Stimulated activated CD4-positive, alpha-beta T cell treated with anti-CD3 and anti-CD28 coated beads, TNF-alpha, amount 100 ng/mL, for 1 hour (primary cell): Measurements from ENCODE around the gene TTLL11.

Experiments
- DNase-seq, 3 donors: peaks; one replicate each; pipeline ENCODE4 v3.0.0-alpha.2; 2020; ENCODE audit warnings: low read depth in 3 of 3, low spot score in 1 of 3

TTLL11 gene

GRCh38 chr9:121944711-121945191, 148.4 kb downstream of the TTLL11 start:
- DNase-seq, result no peak

DNA sequence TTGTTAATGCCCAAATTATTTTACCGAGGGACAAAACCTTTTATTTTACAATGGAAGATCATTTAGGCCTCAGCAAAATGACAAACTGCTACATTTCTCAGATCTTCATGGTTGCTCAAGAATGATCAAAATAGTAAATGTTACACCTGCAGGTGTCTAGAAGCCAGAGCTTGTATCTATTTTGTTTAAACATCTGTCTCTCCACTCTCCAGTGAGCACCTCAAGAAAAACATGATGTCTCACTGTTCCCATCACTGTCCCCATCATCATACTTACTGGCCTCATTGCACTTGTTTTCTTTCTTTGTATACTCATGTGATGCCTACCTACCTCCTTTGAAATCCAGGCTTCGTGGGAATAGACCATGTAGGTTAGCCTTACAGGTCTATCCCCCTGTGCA, 149.6 kb downstream of the TTLL11 start:
- DNase-seq, result no peak

- DNase-seq, result no peak
Measured at GRCh38 chr9:121942866-121943382, 150.2 kb downstream of the TTLL11 start.

- no peak for DNase-seq
Measured at GRCh38 chr9:121942313-121942712, 150.8 kb downstream of the TTLL11 start.

GRCh38 chr9:121939643-121940042, 153.5 kb downstream of the TTLL11 start:
- DNase-seq, result no peak

DNA sequence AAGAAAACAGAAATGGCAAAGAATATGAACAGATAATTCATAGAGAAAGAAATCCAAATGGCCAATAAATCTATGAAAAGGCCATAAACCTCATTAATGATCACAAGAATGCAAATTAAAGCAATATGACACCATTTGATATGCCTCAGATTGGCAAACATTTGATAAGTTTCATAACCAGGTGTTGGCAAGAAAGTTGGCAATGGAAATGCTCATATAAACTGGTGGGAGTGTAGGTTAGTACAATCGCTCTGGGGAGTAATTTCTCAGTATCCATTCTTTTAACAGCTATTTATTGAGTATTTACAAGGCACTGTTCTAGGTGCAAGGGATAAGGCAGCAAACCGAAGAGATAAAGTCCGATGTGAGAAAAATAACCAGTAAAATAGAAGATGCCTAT, 154.5 kb downstream of the TTLL11 start:
- DNase-seq, result no peak

GRCh38 chr9:121937240-121937639, 155.9 kb downstream of the TTLL11 start:
- DNase-seq, result no peak

GRCh38 chr9:121935739-121936138, 157.4 kb downstream of the TTLL11 start:
- no peak for DNase-seq

- DNase-seq, result no peak
Measured at GRCh38 chr9:121930956-121931355, 162.2 kb downstream of the TTLL11 start.

DNA sequence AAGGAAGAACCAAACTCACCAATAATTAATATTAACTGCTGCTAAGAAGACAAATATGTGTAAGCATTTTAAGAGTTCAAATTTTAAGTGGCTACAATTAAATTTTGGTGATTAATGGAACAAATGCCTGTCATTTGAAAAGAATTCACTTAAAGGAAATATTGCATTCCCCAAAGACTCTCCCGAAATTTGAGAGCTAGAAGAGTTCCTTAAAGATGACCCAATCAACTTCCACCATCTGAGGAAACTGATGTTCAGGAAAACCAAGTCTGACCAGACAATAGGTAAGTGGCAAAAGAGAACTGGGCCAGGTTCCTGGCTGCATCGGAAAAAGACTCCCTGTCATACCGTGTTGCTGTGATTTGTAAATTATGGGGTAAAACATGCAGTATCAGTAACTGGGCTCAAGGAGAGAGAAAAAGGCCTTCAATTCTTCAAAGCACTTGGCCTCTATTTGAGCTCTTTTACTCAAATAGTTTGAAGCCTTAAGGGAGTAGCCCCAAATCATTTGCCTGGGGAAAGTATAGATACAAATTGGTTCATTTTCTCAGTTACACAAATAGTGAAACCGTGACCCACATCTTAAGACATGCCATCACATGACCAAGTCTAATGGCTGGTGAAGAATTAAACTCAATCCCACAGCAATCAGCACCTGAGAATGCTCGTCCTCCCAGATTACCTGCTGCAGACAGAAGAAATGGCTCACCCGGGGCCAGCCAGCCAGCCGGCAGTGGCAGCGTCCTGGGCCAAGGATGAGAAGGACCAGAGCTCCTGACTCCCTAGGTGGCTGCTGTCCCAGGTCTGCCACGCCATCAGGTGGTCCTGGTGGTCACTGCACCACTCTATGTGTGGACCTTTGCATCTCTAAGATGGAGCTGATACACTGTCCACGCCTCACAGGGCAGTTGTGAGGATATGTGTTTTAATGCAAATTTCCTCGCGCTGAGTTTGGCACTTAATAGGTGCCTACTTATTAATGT, 162.9 kb downstream of the TTLL11 start:
- no peak for DNase-seq

DNA sequence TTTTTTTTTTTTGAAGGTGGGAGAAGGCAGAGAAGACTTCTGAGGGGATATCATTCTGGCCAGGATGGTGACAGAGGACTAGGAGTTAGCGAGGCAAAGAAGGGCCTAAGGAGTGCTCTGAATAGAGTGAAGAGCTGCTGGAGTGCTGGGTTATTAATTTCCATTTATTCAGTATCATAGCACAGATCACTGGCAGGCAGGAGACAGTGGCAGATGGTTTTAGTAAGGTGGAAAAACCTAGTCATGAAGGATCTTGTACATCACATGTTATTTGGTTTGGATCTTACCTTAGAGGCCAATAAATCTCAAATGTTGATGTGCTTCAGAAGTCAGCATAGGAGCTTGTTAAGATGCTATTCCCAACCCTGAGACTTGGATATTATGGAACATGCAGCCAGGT, 165.5 kb downstream of the TTLL11 start:
- no peak for DNase-seq

GRCh38 chr9:121927081-121927480, 166.0 kb downstream of the TTLL11 start:
- no peak for DNase-seq

GRCh38 chr9:121926351-121926801, 166.7 kb downstream of the TTLL11 start:
- no peak for DNase-seq

- DNase-seq, result no peak
Measured at GRCh38 chr9:121925935-121926334, 167.2 kb downstream of the TTLL11 start.

- no peak for DNase-seq
Measured at GRCh38 chr9:121924700-121925099, 168.4 kb downstream of the TTLL11 start.

- DNase-seq, result no peak
Measured at GRCh38 chr9:121921444-121921843, 171.7 kb downstream of the TTLL11 start.

DNA sequence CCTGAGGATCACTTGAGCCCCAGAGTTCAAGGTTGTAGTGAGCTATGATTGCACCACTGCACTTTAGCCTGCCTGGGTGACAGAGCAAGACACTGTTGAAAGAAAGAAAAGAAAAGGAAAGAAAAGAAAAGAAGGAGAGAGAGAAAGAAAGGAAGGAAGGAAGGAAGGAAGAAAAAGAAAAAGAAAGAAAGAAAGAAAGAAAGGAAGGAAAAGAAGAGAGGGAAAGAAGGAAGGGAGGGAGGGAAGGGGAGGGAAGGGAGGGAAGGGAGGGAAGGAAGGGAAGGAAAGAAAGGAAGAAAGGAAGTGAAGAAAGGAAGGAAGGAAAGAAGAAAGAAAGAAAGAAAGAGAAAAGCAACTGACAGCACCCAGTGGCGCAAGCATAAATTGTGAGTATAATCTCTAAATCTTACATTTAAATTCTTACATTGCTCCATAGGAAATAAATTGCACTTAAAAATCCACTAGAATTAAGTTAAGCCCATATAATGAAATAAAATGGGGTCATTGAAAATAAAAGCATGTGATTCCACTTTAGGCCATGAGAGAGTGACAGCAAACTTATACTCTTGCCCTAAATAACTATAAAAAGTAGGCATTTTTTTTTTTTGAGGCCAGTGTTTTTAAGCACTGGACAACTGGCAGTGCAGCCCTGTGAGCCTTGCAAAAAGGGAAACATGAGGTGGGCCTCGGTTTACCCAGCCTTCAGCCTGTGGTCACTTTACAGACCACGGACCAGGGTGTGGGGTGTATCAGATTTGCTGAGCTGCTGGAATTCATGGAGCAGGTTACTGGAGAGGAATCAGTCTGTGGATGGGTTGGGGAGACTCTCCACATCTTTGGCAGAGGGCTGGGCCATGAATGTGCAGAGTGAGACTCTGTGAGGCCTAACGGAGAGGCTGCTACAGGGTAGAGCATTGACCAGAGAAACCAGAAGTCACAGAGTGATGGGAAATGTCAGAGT, 175.5 kb downstream of the TTLL11 start:
- no peak for DNase-seq

GRCh38 chr9:121915304-121915625, 177.8 kb downstream of the TTLL11 start:
- no peak for DNase-seq

GRCh38 chr9:121914604-121915303, 178.4 kb downstream of the TTLL11 start:
- DNase-seq, result no peak

DNA sequence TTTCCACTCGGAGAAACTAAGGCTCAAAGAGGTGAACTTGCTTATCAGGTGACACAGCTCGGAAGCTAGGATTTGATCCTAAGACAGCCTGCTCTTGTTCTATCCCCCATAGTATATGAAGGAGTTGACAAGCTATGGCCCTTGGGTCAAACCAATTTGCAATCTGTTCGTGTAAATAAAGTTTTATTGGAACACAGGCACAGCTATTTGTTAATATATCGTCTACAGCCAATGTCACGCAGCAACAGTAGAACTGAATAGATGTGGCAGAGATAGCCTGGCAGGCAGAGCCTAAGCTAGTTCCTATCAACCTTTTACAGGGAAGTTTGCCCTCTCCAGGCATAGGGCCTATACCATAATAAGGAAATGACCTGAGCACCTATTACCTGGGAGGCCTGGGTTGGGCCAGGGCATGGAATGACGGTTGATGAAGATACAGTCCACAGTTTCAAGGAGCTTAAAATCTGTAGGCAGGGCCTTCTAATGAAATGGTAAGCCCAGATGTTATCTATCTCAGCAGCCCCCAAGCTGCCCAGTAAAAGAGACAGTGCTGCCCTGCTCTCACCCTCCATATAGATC, 179.0 kb downstream of the TTLL11 start:
- DNase-seq, result no peak
